Measurements from ENCODE around the gene RNU6-1. TPM values are rescaled to one million over a fixed set of nuclear protein-coding genes. Genes with fewer than 3 reads are reported as not detected.
A peak's percentile ranks its signal among the peaks of the same experiment; 100 is the strongest.

Gene RNU6-1
- not detected for total RNA-seq

DNA sequence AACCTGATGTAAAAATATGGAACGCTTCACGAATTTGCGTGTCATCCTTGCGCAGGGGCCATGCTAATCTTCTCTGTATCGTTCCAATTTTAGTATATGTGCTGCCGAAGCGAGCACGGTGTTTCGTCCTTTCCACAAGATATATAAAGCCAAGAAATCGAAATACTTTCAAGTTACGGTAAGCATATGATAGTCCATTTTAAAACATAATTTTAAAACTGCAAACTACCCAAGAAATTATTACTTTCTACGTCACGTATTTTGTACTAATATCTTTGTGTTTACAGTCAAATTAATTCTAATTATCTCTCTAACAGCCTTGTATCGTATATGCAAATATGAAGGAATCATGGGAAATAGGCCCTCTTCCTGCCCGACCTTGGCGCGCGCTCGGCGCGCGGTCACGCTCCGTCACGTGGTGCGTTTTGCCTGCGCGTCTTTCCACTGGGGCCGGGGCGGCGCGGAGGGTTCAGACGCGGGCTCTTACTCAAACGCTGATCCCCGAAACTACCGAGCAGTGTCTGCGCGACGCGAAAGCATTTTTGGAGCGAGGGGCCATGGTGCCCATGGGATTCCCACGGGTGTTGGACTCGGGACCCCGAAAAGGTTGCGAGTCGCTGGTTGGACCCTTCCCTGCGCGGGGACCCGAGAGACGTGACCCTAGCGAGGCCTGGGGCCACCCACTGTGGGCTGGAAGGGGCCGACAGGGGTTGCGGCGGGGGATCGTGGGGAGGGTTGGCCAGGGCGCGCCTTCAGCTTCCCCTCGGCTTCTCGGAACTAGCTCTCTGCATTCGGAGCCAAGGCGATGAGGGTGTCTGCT lies at the start of gene RNU6-1:
RNU6-1 (minus strand) TSS at position 117 of the 820 bp plus-strand sequence.
- peaks cover 12% of the 10 kb centered on the region for H3K27me3 ChIP-seq (ENCODE audit: insufficient read depth, low read length)
- no peaks in the 10 kb centered on the region for H3K9me3 ChIP-seq (ENCODE audit: low read depth, low read length)
- peak within 1 kb of the TSS; percentile 69 for H3K4me3 ChIP-seq (ENCODE audit: low read length)
- peaks cover 46% of the 10 kb centered on the region for H3K4me1 ChIP-seq (ENCODE audit: insufficient read depth, low read length)

DNA sequence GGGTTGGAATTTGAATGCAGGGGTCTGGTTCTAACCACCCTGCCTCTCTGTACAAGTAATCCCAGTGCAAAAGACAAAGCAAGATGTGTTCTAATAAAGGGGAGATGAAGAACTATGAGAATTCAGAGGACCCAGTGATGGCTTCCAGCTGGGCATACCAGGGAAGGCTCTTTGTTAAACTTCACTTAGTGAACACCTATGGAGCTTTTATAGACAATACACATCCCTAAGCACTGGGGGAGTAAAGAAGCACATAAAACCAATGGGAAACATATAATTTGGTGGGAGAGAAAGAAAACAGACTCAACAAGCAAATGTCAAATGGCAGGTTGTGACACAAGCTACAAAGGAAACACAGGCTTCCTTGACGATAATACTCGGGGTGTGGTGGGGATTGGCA lies 47.9 kb upstream of the RNU6-1 start:
- Histone ChIP-seq H3K4me3 (ENCODE audit: low read length) (no peak overlapping the region), H3K27me3 (ENCODE audit: insufficient read depth, low read length) (peaks cover 4% of the 10 kb centered on the region), H3K4me1 (ENCODE audit: insufficient read depth, low read length) (peaks cover 26% of the 10 kb centered on the region), H3K9me3 (ENCODE audit: low read depth, low read length) (no peaks in the 10 kb centered on the region)

DNA sequence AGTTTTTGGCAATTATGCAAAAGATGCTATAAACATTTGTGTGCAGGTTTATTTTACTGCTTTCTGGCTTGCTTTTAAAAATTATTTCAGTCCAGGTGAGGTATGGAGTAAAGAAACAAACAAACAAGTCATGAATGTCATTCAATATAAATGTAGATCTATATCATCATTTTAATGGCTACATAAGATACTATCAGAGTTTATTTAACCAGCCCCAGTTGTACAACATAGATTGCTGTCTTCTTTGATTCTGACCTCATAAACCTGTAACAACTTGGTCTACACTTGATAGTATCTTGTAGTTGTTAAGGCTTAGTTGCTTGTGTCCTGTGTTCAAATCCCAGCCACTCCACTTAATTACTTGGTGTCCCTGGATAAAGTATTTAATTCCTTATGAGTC lies 46.0 kb upstream of the RNU6-1 start:
- H3K9me3 ChIP-seq (ENCODE audit: low read depth, low read length), result no peaks in the 10 kb centered on the region
- H3K4me1 ChIP-seq (ENCODE audit: insufficient read depth, low read length), result peaks cover 45% of the 10 kb centered on the region
- no peak overlapping the region for H3K4me3 ChIP-seq (ENCODE audit: low read length)
- peaks cover 4% of the 10 kb centered on the region for H3K27me3 ChIP-seq (ENCODE audit: insufficient read depth, low read length)

DNA sequence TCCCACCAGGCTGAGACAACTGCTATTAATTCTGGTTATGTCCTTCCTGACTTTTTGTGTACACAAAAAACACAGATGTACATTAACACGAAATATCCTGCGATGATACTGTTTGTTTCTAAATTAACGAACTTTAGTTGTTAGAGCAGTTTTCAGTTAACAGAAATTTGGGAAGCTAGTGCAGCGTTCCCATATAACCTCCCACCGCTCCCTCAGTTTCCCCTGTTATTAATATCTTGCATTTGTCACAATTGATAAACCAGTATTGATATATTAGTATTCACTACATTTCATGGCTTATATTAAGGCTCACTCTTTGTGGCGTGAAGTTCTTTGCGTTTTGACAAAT lies 45.3 kb upstream of the RNU6-1 start:
- Histone ChIP-seq H3K27me3 (ENCODE audit: insufficient read depth, low read length) (peaks cover 4% of the 10 kb centered on the region), H3K4me1 (ENCODE audit: insufficient read depth, low read length) (peaks cover 52% of the 10 kb centered on the region), H3K9me3 (ENCODE audit: low read depth, low read length) (no peaks in the 10 kb centered on the region), H3K4me3 (ENCODE audit: low read length) (peak overlapping the region; percentile 32)

DNA sequence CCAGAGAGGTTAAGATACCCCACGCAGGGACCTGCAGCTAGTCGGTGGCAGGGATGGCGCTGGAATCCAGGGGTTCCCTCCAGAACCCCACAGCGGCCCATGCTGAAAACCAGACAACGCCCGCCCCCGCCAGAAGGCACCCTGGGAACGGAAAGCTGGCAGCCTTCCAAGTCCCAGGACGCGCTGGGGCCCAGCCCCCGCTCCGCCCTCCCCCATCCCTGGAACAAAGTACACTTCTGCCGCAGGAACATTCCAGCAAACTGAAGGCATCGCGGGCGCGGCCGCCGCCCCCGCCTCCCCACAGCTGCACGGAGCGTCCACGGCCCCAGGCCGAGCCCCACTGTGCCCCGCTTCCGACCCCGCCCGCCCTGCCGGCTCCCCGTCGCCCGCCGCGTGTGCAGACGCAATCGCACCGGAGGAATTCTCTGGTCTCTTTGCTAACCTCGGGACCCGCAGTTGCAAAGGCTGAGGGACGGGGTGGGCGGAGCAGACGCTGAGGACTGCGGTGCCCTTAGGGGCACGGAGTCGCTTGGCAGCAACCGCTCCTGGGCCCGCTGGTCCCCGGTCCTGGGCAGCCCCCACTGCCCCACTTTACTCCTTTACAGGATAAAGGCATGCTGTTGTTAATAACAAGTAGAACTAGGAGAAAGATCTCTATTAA lies 44.8 kb upstream of the RNU6-1 start:
- peaks cover 4% of the 10 kb centered on the region for H3K27me3 ChIP-seq (ENCODE audit: insufficient read depth, low read length)
- peaks cover 57% of the 10 kb centered on the region for H3K4me1 ChIP-seq (ENCODE audit: insufficient read depth, low read length)
- H3K9me3 ChIP-seq (ENCODE audit: low read depth, low read length), result no peaks in the 10 kb centered on the region
- H3K4me3 ChIP-seq (ENCODE audit: low read length), result peak overlapping the region; percentile 32

DNA sequence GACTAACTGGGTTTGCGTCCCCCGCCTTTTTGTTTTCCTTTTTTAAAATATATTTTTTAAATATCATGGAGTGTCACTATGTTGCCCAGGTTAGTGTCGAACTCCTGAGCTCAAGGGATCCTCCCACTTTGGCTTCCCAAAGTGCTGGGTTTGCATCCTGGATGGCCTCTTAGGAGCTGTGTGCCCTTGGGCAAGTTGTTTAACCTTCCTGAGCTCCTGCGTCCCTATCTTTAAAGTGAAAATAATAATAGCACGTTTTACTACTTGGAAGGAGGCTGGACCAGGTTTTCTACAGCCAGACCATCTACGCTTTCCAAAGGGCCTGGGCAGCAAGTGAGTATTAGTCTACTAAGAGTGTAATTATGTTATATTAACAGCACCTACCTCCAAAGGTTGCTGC lies 44.2 kb upstream of the RNU6-1 start:
- H3K9me3 ChIP-seq (ENCODE audit: low read depth, low read length), result no peaks in the 10 kb centered on the region
- H3K27me3 ChIP-seq (ENCODE audit: insufficient read depth, low read length), result peaks cover 4% of the 10 kb centered on the region
- H3K4me3 ChIP-seq (ENCODE audit: low read length), result no peak overlapping the region
- H3K4me1 ChIP-seq (ENCODE audit: insufficient read depth, low read length), result peaks cover 64% of the 10 kb centered on the region

DNA sequence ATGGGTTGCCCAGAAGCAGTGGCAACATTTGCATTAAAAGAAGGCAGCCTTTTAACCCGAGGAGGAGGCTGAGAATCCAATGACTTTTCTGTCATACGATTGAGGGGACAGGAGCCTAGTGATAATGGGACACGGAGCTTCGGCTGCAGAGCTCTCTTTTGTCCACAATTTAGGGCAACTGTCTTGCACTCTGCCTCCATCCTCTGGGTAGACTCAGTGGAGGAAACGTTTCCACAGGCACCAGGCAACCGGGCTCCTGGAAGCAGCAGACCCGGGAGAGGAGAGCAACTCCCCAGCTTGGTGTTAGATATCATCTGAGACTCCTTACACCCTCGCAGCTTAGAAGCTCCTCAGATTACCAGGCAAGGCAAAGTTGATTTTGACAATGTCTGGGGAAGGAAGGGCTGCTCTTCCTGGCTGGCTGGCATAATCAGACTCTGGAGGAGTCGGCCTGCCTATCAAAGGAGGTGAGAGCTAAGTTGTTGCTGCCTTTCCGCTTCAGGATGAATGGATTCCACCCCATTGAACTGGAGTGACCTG lies 43.5 kb upstream of the RNU6-1 start:
- Histone ChIP-seq H3K27me3 (ENCODE audit: insufficient read depth, low read length) (peaks cover 4% of the 10 kb centered on the region), H3K9me3 (ENCODE audit: low read depth, low read length) (no peaks in the 10 kb centered on the region), H3K4me3 (ENCODE audit: low read length) (no peak overlapping the region), H3K4me1 (ENCODE audit: insufficient read depth, low read length) (peaks cover 68% of the 10 kb centered on the region)

DNA sequence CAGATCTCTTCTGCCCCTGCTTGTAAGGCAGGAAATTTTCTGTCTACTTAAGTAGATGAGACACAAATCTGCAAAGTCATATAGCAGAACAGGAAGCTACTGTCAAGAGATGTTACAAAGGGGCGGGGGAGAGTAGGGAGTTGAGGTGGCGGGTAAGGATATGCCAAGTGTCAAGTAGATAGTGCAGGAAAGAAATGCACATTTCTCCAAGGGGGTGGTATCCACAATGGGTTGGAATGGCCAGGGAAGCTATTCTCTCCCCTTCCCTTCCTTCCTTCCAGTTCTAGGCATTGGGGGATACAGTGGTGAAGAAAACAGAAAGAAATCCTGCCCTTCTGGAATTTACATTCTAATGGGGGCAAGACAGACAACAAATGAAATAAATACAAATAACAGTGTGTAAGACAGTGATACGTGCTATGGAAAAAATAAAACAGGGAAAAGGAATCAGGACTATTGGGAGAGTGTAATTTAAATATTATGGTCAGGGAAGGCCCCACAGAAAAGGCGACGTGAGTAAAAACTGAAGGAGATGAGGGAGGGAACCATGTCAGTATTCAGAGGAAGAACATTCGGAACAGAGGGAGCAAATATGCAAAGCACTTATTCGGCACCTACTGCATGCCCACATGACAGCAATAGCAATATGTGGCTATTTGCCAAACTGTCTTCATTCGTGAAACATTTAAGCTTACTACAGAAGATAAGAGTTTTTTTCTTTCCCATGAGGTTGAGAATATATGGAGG lies 42.8 kb upstream of the RNU6-1 start:
- Histone ChIP-seq H3K27me3 (ENCODE audit: insufficient read depth, low read length) (peaks cover 4% of the 10 kb centered on the region), H3K4me3 (ENCODE audit: low read length) (no peak overlapping the region), H3K9me3 (ENCODE audit: low read depth, low read length) (no peaks in the 10 kb centered on the region), H3K4me1 (ENCODE audit: insufficient read depth, low read length) (peaks cover 68% of the 10 kb centered on the region)

DNA sequence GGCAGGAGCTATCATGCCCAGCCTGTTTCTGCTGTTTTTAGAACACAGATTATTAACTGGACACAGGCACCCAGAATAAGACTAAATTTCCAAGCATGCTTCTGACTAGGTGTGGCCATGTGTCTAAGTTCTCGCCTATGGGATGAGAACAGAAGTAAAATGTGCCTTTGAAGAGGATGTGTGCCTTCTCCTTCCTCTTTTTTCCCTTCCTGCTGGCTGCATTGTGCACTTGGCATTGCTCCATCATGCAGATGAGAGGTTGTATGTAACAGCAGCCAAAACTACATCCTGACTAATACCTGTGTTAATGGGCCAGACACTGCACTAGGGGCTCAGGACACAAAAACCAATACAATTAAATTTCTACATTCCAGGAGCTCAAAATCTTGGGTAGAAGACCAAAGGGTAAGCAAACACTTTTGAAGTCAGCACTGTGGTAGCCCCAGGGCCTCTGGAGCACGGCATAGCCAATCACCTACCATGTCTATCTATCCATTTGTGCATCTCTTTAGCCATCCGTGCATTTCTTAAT lies 40.9 kb upstream of the RNU6-1 start:
- Histone ChIP-seq H3K4me1 (ENCODE audit: insufficient read depth, low read length) (peaks cover 68% of the 10 kb centered on the region), H3K27me3 (ENCODE audit: insufficient read depth, low read length) (peaks cover 4% of the 10 kb centered on the region), H3K4me3 (ENCODE audit: low read length) (no peak overlapping the region), H3K9me3 (ENCODE audit: low read depth, low read length) (no peaks in the 10 kb centered on the region)

DNA sequence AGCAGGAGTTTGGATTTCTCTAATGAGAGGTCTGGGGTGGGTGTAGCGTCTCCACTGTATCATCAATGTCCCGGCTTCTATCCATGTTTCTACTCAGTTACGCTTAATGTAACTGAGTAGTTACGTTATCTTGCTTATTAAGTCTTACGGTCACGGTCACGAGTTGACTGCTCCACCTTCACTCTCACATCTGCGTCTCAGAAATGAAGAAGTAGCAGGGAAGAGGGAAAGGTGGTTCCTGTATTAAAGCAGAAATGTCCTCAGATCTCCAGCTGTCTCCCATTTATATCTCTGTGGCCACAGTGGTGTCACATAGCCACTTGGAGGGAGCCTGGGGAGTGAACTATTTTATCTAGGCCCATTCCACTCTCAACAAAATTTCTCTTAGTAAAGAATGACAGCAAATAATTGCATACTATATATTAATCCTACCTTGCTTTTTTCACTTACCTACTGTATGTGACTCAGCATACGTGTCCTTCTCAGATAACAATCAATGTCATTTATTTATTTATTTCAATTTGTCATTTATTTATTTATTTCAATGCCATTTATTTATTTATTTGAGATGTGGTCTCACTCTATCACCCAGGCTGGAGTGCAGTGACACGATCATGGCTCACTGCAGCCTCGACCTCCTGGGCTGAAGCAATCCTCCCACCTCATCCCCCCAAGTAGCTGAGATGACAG lies 39.7 kb upstream of the RNU6-1 start:
- H3K9me3 ChIP-seq (ENCODE audit: low read depth, low read length), result no peaks in the 10 kb centered on the region
- H3K4me1 ChIP-seq (ENCODE audit: insufficient read depth, low read length), result peaks cover 60% of the 10 kb centered on the region
- no peaks in the 10 kb centered on the region for H3K27me3 ChIP-seq (ENCODE audit: insufficient read depth, low read length)
- no peak overlapping the region for H3K4me3 ChIP-seq (ENCODE audit: low read length)

DNA sequence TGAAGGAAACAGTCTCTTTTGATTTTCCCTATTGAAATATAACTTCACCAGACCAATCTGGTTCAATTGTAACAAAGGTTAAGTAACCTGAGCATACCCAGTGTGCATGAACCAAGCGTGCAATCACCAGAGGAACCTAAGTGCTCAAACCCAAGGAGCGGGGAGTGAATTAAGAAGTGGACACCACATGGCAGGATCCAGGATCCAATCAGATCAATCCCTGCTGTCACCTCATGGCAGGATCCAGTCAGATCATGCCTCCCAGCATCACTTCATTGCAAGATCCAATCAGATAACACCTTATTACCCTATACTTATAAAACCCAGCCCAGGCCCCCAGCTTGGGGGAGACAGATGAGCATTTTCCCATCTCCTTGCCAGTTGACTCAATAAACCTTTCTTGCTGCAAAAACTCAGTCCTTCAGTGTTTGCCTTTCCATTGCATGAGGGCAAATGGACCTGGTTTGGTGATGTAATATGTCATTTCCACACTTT lies 38.9 kb upstream of the RNU6-1 start:
- H3K4me1 ChIP-seq (ENCODE audit: insufficient read depth, low read length), result peaks cover 52% of the 10 kb centered on the region

DNA sequence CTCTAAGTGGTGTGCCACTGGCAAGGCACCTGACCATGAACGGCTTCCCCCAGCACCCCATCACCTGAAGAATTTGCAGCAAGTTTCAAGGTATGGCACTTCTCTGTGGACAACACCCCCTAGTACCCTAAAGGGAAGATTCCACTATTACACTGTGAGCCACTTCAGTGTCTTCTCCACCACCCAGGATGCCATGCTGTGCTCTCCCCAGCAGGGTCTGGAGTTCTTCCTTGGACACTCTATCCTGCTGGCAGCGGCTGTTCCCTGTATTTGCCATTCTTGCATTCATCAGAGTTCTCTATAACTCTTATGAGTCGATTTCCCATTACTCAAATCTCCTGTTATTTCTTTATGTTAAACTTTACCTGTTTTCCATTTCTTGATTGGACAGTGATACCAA lies 33.9 kb upstream of the RNU6-1 start:
- Histone ChIP-seq H3K27me3 (ENCODE audit: insufficient read depth, low read length) (no peaks in the 10 kb centered on the region), H3K4me3 (ENCODE audit: low read length) (no peak overlapping the region), H3K4me1 (ENCODE audit: insufficient read depth, low read length) (peaks cover 2% of the 10 kb centered on the region), H3K9me3 (ENCODE audit: low read depth, low read length) (no peaks in the 10 kb centered on the region)

More for the DNA sequence above, 38.9 kb upstream of the RNU6-1 start:
- Histone ChIP-seq H3K4me3 (ENCODE audit: low read length) (no peak overlapping the region), H3K27me3 (ENCODE audit: insufficient read depth, low read length) (no peaks in the 10 kb centered on the region), H3K9me3 (ENCODE audit: low read depth, low read length) (no peaks in the 10 kb centered on the region)

DNA sequence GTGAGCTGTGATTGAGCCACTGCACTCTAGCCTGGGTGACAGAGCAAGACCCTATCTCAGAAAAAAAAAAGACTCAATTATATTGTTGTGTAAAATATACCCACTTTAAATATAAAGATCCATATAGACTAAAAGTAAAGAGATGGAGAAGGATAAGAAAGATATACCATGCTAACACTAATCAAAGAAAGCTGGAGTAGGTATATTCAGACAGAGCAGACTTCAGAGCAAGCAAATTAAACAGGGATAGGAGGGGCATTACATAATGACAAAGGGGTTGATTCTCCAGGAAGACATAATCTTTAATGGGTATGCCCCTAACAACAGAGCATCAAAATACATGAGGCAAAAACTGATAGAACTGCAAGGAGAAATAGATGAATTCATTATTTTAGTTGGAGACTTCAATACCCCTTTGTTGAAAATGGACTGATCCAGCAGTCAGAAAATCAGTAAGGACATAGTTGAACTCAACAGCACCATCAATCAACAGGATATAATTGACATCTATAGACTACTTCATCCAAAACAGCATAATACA lies 31.1 kb upstream of the RNU6-1 start:
- Histone ChIP-seq H3K9me3 (ENCODE audit: low read depth, low read length) (no peaks in the 10 kb centered on the region), H3K4me3 (ENCODE audit: low read length) (no peak overlapping the region), H3K27me3 (ENCODE audit: insufficient read depth, low read length) (no peaks in the 10 kb centered on the region), H3K4me1 (ENCODE audit: insufficient read depth, low read length) (no peaks in the 10 kb centered on the region)

DNA sequence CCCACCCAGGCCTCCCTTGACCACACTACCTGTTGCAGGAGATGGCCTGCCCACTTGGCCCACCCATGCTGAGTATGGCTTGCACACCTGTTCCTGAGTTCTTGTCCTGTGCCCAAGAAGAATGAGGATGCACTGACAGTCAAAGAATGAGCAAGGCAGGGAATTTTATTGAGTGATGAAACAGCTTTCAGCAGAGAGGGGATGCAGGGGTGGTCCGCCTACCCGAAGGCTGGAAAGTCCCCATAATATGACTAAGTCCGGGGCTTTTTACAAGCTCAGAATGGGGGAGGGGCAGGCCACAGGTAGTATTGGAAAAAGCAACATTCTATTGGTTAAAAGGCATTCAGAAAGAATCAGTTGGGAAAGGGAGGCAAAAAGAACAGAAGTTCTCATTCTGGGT lies 29.9 kb upstream of the RNU6-1 start:
- no peaks in the 10 kb centered on the region for H3K4me1 ChIP-seq (ENCODE audit: insufficient read depth, low read length)
- no peaks in the 10 kb centered on the region for H3K9me3 ChIP-seq (ENCODE audit: low read depth, low read length)

More for the DNA sequence above, 29.9 kb upstream of the RNU6-1 start:
- Histone ChIP-seq H3K4me3 (ENCODE audit: low read length) (no peak overlapping the region), H3K27me3 (ENCODE audit: insufficient read depth, low read length) (no peaks in the 10 kb centered on the region)

Measured in mononuclear cell (primary cell).